GM12872 (cell line): ENCODE data around the gene RPL22.

Experiments
- CTCF ChIP-seq: IDR thresholded peaks from 3 replicates; pipeline ENCODE4 v1.5.1; 2011; ENCODE audit warnings: low read depth, mild to moderate bottlenecking, low read length, moderate library complexity; ENCODE audit not compliant: insufficient read depth

Gene RPL22

GRCh38 chr1:6223617-6224016 lies 24.2 kb upstream of the RPL22 start:
- no peak for TF ChIP-seq CTCF

DNA sequence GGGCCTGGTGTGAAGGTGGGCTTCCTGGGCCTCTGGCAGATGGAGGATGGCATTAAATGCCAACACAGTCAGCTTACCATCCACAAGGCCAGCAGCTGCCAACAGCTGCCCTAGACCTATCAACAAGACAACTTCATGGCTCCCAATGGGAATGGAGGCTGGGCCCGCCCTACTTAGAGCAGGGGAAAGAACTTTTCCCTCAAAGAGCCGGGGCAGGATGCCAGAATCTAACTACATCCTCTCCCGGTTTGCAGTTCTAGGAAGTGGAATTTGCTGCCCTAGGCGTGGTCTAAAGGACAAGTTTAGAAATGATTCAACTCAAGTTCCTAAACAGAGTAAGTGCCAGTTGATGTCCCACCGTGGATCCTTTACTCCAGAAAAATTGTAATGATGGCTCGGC lies 23.2 kb upstream of the RPL22 start:
- TF ChIP-seq CTCF, result no peak

- TF ChIP-seq CTCF, result no peak
Measured at GRCh38 chr1:6221210-6221784, 21.9 kb upstream of the RPL22 start.

DNA sequence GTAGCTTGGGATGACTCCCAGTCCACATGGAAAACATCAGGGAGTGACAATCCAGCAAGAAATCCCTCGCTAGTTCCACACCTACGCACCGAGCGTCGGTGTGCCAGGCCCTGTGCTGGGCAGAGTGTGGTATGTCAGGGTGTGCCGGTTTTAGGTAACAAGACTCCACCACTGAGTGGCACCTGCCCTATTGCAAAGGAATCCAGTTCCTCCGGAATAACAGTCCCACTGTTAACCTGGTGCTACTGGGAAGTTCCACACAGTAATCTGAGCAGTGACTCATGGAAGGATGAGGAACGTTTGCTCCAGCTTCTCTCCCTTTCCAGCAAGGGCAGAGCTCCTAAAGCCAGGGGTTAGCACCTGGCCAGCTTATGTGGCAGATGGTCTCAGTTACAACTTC lies 20.8 kb upstream of the RPL22 start:
- TF ChIP-seq CTCF, result no peak

DNA sequence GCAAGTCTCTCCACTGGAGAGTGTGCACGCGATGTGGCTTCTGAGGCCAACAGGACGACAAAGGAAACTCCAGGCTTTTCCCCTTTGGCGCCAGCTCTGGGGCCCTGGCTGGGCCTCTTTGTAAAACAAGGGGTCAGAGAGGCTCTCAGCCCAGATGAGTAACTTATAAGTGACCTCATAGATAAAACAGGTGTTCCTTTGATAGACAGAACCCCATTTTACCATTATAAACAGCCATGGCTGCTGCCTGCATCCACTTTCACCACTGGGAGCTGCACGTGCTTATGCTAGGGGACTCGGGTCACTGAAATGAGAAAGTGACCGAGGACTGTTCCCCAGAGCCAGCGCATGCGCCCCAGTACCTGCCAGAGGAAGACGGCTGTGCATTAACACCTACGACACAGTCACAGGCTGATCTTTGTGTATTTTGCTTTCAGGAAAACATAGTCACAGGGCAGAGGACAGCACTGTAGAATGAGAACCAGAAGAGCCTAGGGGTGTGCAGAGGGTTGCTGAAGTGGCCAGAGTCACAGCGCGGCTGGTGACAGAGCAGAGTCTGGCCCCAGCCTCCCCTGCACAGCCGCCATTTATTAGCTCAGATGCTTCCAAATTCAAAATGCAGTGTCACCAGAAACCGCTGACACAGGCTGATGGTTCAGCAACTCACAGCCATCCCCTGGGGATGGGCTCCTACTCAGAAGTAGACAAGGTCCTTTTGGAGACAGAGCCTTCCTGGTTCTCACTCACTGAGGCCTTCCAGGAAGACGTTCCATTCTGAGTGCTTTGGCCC lies 19.2 kb upstream of the RPL22 start:
- TF ChIP-seq CTCF, result no peak

DNA sequence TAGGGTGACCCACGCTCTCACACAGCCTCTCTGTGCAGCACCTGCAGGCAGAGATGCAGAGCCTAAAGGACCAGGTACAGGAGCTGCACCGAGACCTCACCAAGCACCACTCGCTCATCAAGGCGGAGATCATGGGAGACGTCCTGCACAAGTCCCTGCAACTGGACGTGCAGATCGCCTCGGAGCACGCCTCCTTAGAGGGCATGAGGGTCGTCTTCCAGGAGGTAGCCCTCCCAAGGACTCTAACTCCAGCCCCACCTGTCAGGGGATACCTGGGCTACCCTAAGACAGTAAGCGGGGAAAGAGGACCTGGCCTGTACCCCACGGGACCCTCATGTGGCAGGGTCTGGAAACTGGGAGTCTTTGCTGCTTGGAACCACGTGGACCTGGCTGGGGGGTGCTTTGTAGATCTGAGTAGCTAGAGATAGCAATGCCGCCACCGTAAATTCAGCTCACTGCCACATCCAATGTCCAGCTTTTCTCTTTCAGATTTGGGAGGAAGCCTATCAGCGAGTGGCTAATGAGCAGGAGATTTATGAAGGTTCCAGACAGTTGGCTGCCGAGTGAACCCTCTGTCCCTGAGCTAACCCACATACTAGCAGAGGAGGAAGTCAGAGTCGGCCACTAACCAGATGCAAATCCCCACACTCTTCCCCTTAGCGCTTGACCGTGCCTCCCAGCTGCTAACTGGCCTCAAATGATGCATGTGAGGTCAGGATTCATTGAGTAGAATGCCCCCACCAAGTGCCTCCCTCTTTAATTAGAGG lies 13.0 kb upstream of the RPL22 start:
- no peak for TF ChIP-seq CTCF

DNA sequence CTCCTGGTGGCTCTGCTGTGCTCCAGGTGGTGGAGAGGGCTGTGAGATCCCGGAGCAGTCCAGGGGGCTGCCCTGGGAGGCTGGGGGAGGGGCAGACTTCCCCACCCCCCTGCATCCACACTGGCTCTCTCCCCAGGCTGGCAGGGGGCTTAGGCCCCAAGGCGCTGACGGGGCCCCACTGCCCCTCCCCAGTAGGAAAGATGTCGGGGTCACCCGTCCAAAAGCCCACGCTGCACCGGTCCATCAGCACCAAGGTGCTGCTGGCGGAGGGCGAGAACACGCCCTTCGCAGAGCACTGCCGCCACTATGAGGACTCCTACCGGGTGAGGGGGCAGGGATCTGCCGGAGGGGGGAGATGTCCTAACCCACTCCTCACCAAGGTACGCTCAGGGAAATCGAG lies 12.3 kb upstream of the RPL22 start:
- TF ChIP-seq CTCF, result no peak
